Kidney (tissue), 14 donors: ENCODE data around the gene NXPE1. TPM values are rescaled to one million over a fixed set of nuclear protein-coding genes. Genes with fewer than 3 reads are reported as not detected.

Experiments
- DNase-seq, 5 donors: peaks; one replicate each; pipeline ENCODE4 v3.0.0-alpha.2; 2013 to 2020
- FAIRE-seq: peaks from 2 replicates; lab custom pipeline; 2012; peaks lifted over from hg19 to GRCh38; lab: Jason Lieb, UNC
- H3K27ac ChIP-seq, 2 donors: one replicate each; pipeline ENCODE4 v1.7.0; 2013; ENCODE audit warnings: low read depth in 2 of 2, low read length in 2 of 2, inconsistent platforms in 1 of 2
- H3K27me3 ChIP-seq: one replicate; pipeline ENCODE4 v1.7.1; 2013; ENCODE audit warnings: low read length, inconsistent platforms; ENCODE audit not compliant: control insufficient read depth, insufficient read depth
- H3K36me3 ChIP-seq, 3 donors: one replicate each; pipeline versions ENCODE4 v1.7.0 to v1.7.1; 2013; ENCODE audit warnings: low read length in 3 of 3, control low read depth in 1 of 3, inconsistent platforms in 1 of 3; ENCODE audit not compliant: insufficient read depth in 3 of 3, control insufficient read depth in 2 of 3
- H3K4me1 ChIP-seq, 3 donors: one replicate each; pipeline versions ENCODE4 v1.7.0 to v1.7.1; 2013; ENCODE audit warnings: low read length in 3 of 3, inconsistent platforms in 1 of 3, low read depth in 1 of 3; ENCODE audit not compliant: control insufficient read depth in 2 of 3, insufficient read depth in 2 of 3
- H3K4me3 ChIP-seq, 3 donors: one replicate each; pipeline versions ENCODE4 v1.7.0 to v1.8.1; 2013; ENCODE audit warnings: low read length in 3 of 3, control low read depth in 1 of 3, inconsistent platforms in 1 of 3
- H3K9ac ChIP-seq, 3 donors: one replicate each; pipeline versions ENCODE4 v1.7.0 to v1.7.1; 2013; ENCODE audit warnings: low read length in 3 of 3, control low read depth in 1 of 3, inconsistent platforms in 1 of 3
- H3K9me3 ChIP-seq, 3 donors: one replicate each; pipeline versions ENCODE4 v1.7.0 to v1.7.1; 2013; ENCODE audit warnings: low read length in 3 of 3, control low read depth in 1 of 3, inconsistent platforms in 1 of 3; ENCODE audit not compliant: control insufficient read depth in 2 of 3, insufficient read depth in 1 of 3
- intact Hi-C: fragments of 100-400 bp; cut with DNase I; formaldehyde crosslinking; loops from one replicate; pipeline ENCODE4 v1.11.1; 2022
- polyA plus RNA-seq: library from polyadenylated mRNA; stranded (reverse); fragments of 350-450 nt; fragmentation: Illumina TruSeq; extraction: RNeasy Lipid Tissue Mini Kit (QIAGEN cat#74804); gene quantifications from one replicate; pipeline ENCODE4 v1.2.3, GENCODE V29; 2014; ENCODE audit warnings: low read depth, low replicate concordance; ENCODE audit not compliant: insufficient read depth
- total RNA-seq: library from RNA; stranded (reverse); fragmentation: NEBNext Ultra II Directional; extraction: Animal tissue kit (Norgen Biotek cat#: 25700); gene quantifications from one replicate; pipeline ENCODE4 v1.2.1, GENCODE V29; 2021
- TF ChIP-seq, protein P1 (sequence below): IDR thresholded peaks from 3 replicates; pipeline ENCODE4 v1.5.1; 2012; ENCODE audit warnings: mild to moderate bottlenecking, moderate library complexity, borderline replicate concordance; ENCODE audit not compliant: insufficient read depth; ENCODE audit errors: extremely low read depth
- donor health status: control.
- donor health status: control.
- donor health status: control.
- donor health status: control.
- donor health status: control.
- donor health status: DM: yes; HTN: yes; CAD: no.
- donor health status: Normal renal cell carcinoma (clear cell type).

The NXPE1 gene
- total and polyA plus RNA-seq, 2 donors from 2014 or later, result 0.25 TPM; not detected in 1

- TF ChIP-seq, protein P1, sequence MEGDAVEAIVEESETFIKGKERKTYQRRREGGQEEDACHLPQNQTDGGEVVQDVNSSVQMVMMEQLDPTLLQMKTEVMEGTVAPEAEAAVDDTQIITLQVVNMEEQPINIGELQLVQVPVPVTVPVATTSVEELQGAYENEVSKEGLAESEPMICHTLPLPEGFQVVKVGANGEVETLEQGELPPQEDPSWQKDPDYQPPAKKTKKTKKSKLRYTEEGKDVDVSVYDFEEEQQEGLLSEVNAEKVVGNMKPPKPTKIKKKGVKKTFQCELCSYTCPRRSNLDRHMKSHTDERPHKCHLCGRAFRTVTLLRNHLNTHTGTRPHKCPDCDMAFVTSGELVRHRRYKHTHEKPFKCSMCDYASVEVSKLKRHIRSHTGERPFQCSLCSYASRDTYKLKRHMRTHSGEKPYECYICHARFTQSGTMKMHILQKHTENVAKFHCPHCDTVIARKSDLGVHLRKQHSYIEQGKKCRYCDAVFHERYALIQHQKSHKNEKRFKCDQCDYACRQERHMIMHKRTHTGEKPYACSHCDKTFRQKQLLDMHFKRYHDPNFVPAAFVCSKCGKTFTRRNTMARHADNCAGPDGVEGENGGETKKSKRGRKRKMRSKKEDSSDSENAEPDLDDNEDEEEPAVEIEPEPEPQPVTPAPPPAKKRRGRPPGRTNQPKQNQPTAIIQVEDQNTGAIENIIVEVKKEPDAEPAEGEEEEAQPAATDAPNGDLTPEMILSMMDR, result no peak
- Histone ChIP-seq H3K36me3 (no peaks in the 10 kb centered on the region), H3K9ac (no peak overlapping the region), H3K27me3 (no peaks in the 10 kb centered on the region), H3K9me3 (peaks cover 0 to 32% (median 8%) of the 10 kb centered on the region in 3 donors), H3K27ac (no peak overlapping the region), H3K4me1 (no peaks in the 10 kb centered on the region), H3K4me3 (no peak overlapping the region)
- FAIRE-seq, result no peak
- no peak for DNase-seq
- intact Hi-C loops, result no loop called here
Measured at GRCh38 chr11:114587398-114587953, 27.8 kb upstream of the NXPE1 start.

GRCh38 chr11:114586797-114587196, 27.1 kb upstream of the NXPE1 start:
- Histone ChIP-seq H3K9me3 (peaks cover 0 to 32% (median 8%) of the 10 kb centered on the region in 3 donors), H3K27ac (no peak overlapping the region), H3K4me3 (no peak overlapping the region), H3K9ac (no peak overlapping the region), H3K36me3 (no peaks in the 10 kb centered on the region), H3K27me3 (no peaks in the 10 kb centered on the region), H3K4me1 (no peaks in the 10 kb centered on the region)
- FAIRE-seq, result no peak
- DNase-seq, result no peak
- intact Hi-C loops, result no loop called here
- TF ChIP-seq, protein P1, result no peak

GRCh38 chr11:114571712-114572111, 12.0 kb upstream of the NXPE1 start:
- H3K27me3 ChIP-seq, result no peaks in the 10 kb centered on the region
- H3K4me3 ChIP-seq, result no peak overlapping the region
- no peaks in the 10 kb centered on the region for H3K4me1 ChIP-seq
- TF ChIP-seq, protein P1, result no peak
- H3K27ac ChIP-seq, result no peak overlapping the region
- peaks cover 0 to 3% (median 0%) of the 10 kb centered on the region in 3 donors for H3K9me3 ChIP-seq
- DNase-seq (no peak), FAIRE-seq (no peak)
- intact Hi-C loops, result no loop called here
- no peaks in the 10 kb centered on the region for H3K36me3 ChIP-seq
- H3K9ac ChIP-seq, result no peak overlapping the region

- TF ChIP-seq, protein P1, result no peak
- Histone ChIP-seq H3K4me3 (no peak overlapping the region), H3K27ac (no peak overlapping the region), H3K27me3 (no peaks in the 10 kb centered on the region), H3K9me3 (no peaks in the 10 kb centered on the region), H3K9ac (no peak overlapping the region), H3K4me1 (no peaks in the 10 kb centered on the region), H3K36me3 (no peaks in the 10 kb centered on the region)
- DNase-seq, result no peak
- intact Hi-C loops, result no loop called here
- FAIRE-seq, result no peak
Measured at GRCh38 chr11:114569801-114570200, 10.1 kb upstream of the NXPE1 start.
